ENCODE data around the gene RNF148. TPM values are rescaled to one million over a fixed set of nuclear protein-coding genes. Genes with fewer than 3 reads are reported as not detected.

The RNF148 gene
- total and polyA plus RNA-seq, 2 experiments from 2014 or later: 2.2 TPM; not detected in 1

DNA sequence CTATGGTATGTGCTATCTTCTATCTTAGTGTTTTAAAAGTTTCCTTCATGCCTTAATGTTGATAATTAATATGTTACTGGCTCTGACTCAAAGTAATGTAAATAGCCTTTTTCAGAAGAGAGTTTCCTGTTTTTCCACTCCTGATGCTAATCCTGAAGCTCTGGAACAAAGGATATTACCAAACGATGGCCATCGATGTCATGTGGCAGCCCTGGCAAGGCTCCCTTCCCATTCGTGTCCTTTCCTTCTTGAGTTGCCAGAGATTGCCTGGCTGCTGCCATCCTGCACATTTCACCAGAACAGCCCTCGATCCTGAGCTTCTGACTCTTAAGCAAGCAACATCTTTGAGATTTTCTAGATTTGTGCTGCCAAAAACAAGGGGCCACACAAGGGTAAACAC, 49.8 kb downstream of the RNF148 start (continued):
- TF ChIP-seq EZH2 (IDR thresholded peaks at IDR 0.05; ENCODE audit: low read depth, unreplicated experiment) (no peak), JUNB (IDR thresholded peaks at IDR 0.05; ENCODE audit: unreplicated experiment) (no peak)

Small RNA genes lying within 50 kb of the gene (small RNA-seq; reads per million reads assigned to genes)
- not detected for gene AC006463.1 (ENCODE audit: low replicate concordance)

Other genes starting within 250 kb of the RNF148 start
- gene RNF133, start 3.8 kb downstream of the RNF148 start, total RNA-seq (2014; rRNA removed; shearing (Covaris generic)): 1.1 and 2.0 TPM in 2 replicates
- gene RNF133, start 3.8 kb downstream of the RNF148 start, polyA plus RNA-seq (2016; fragmentation: Nextera tagmentation; extraction: Ambion mirVana): not detected in 2 replicates
- gene CADPS2, start 183.5 kb upstream of the RNF148 start, total RNA-seq (2014; rRNA removed; shearing (Covaris generic)): 31.7 and 36.9 TPM in 2 replicates
- 15.1 and 16.3 TPM in 2 replicates for gene CADPS2, start 183.5 kb upstream of the RNF148 start, polyA plus RNA-seq (2016; fragmentation: Nextera tagmentation; extraction: Ambion mirVana)